HEK293 (cell line): Measurements from ENCODE around the gene EFNB1.

Source experiments
- CTCF ChIA-PET: fragments of 350-600 bp; formaldehyde crosslinking; extraction: SDS; loops from one replicate; lab custom pipeline; 2021; ENCODE audit warnings: antibody characterized with exemption; lab: Yijun Ruan, JAX
- POLR2A ChIA-PET: fragments of 300-600 bp; formaldehyde crosslinking; extraction: SDS; loops from one replicate; lab custom pipeline; 2020; ENCODE audit warnings: antibody characterized with exemption, inconsistent platforms; lab: Yijun Ruan, JAX
- H3K27ac ChIP-seq: fragments of 200-500 bp; sonication (Bioruptor generic); 2 replicates; pipeline ENCODE4 v1.5.1; 2014; ENCODE audit warnings: low read depth, low read length, control low read depth, inconsistent platforms; ENCODE audit errors: extremely low read depth
- H3K36me3 ChIP-seq, 2 experiments: fragments of 200-500 bp in 1 of 2; sonication (Bioruptor generic) in 1 of 2; 1 replicate in 1 of 2; 2 replicates in 1 of 2; pipeline ENCODE4 v1.5.1; 2014 to 2017; ENCODE audit warnings: inconsistent platforms in 2 of 2, low read length in 2 of 2; ENCODE audit not compliant: control insufficient read depth in 2 of 2, insufficient read depth in 1 of 2
- H3K4me1 ChIP-seq: fragments of 200-500 bp; sonication (Bioruptor generic); 2 replicates; pipeline ENCODE4 v1.5.1; 2014; ENCODE audit warnings: mild to moderate bottlenecking, low read length, inconsistent platforms; ENCODE audit not compliant: control insufficient read depth, insufficient read depth
- H3K4me3 ChIP-seq: 2 replicates; pipeline ENCODE4 v1.5.1; 2011; ENCODE audit warnings: low read depth, mild to moderate bottlenecking, control low read depth, low read length, moderate library complexity
- H3K9me3 ChIP-seq: fragments of 200-500 bp; sonication (Bioruptor generic); 2 replicates; pipeline ENCODE4 v1.5.1; 2014; ENCODE audit warnings: low read depth, low read length, inconsistent platforms; ENCODE audit not compliant: control insufficient read depth, insufficient read depth
- AEBP2 ChIP-seq: fragments of 450-650 bp; formaldehyde crosslinking; IDR thresholded peaks from 2 replicates; pipeline ENCODE4 v1.5.1; 2016; ENCODE audit warnings: missing biosample characterization, missing genetic modification characterization, borderline replicate concordance
- BCL11B ChIP-seq: fragments of 450-650 bp; formaldehyde crosslinking; IDR thresholded peaks from 2 replicates; pipeline ENCODE4 v1.5.1; 2016; ENCODE audit warnings: low read depth, missing biosample characterization, missing genetic modification characterization
- KLF16 ChIP-seq: fragments of 450-650 bp; formaldehyde crosslinking; IDR thresholded peaks from 2 replicates; pipeline ENCODE4 v1.5.1; 2017; ENCODE audit warnings: missing biosample characterization, missing genetic modification characterization
- OVOL3 ChIP-seq: fragments of 450-650 bp; formaldehyde crosslinking; IDR thresholded peaks from 2 replicates; pipeline ENCODE4 v1.5.1; 2016; ENCODE audit warnings: missing biosample characterization, missing genetic modification characterization
- REPIN1 ChIP-seq: fragments of 450-650 bp; formaldehyde crosslinking; IDR thresholded peaks from 2 replicates; pipeline ENCODE4 v1.5.1; 2017; ENCODE audit warnings: missing biosample characterization, missing genetic modification characterization, low read depth
- SETDB1 ChIP-seq: IDR thresholded peaks from one replicate; pipeline ENCODE4 v1.6.1; 2017; ENCODE audit warnings: mild to moderate bottlenecking, low read length, moderate library complexity, mixed read lengths; ENCODE audit not compliant: insufficient read length
- ZBTB17 ChIP-seq: fragments of 450-650 bp; formaldehyde crosslinking; IDR thresholded peaks from 2 replicates; pipeline ENCODE4 v1.5.1; 2016; ENCODE audit warnings: missing biosample characterization, missing genetic modification characterization
- ZBTB7A ChIP-seq: fragments of 450-650 bp; formaldehyde crosslinking; IDR thresholded peaks from 2 replicates; pipeline ENCODE4 v1.5.1; 2016; ENCODE audit warnings: low read depth, missing biosample characterization, missing genetic modification characterization
- ZNF146 ChIP-seq: fragments of 450-650 bp; formaldehyde crosslinking; IDR thresholded peaks from 2 replicates; pipeline ENCODE4 v1.5.1; 2016; ENCODE audit warnings: missing biosample characterization, missing genetic modification characterization
- ZNF148 ChIP-seq: fragments of 450-650 bp; formaldehyde crosslinking; IDR thresholded peaks from 2 replicates; pipeline ENCODE4 v1.5.0; 2017; ENCODE audit warnings: missing biosample characterization, missing genetic modification characterization, borderline replicate concordance
- ZNF157 ChIP-seq: fragments of 450-650 bp; formaldehyde crosslinking; IDR thresholded peaks from 2 replicates; pipeline ENCODE4 v1.5.1; 2016; ENCODE audit warnings: missing biosample characterization, missing genetic modification characterization
- ZNF211 ChIP-seq: fragments of 450-650 bp; formaldehyde crosslinking; IDR thresholded peaks from 2 replicates; pipeline ENCODE4 v1.5.1; 2016; ENCODE audit warnings: low read depth, missing biosample characterization, missing genetic modification characterization
- ZNF350 ChIP-seq: fragments of 450-650 bp; formaldehyde crosslinking; IDR thresholded peaks from 2 replicates; pipeline ENCODE4 v1.5.0; 2017; ENCODE audit warnings: missing biosample characterization, mild to moderate bottlenecking, missing genetic modification characterization
- ZNF555 ChIP-seq: fragments of 450-650 bp; formaldehyde crosslinking; conservative IDR thresholded peaks from 2 replicates; pipeline ENCODE4 v1.5.1; 2017; ENCODE audit warnings: missing biosample characterization, mild to moderate bottlenecking, missing genetic modification characterization, inconsistent platforms
- TF ChIP-seq, protein P1 (sequence below): fragments of 450-650 bp; IDR thresholded peaks from 2 replicates; pipeline ENCODE4 v1.5.1; 2018; ENCODE audit warnings: missing biosample characterization, missing genetic modification characterization
- TF ChIP-seq, protein P2 (sequence below): fragments of 450-650 bp; formaldehyde crosslinking; IDR thresholded peaks from 2 replicates; pipeline ENCODE4 v1.5.1; 2017; ENCODE audit warnings: missing biosample characterization, missing genetic modification characterization
- TF ChIP-seq, protein P3 (sequence below): fragments of 450-650 bp; formaldehyde crosslinking; IDR thresholded peaks from 2 replicates; pipeline ENCODE4 v1.5.1; 2016; ENCODE audit warnings: missing biosample characterization, missing genetic modification characterization

EFNB1 gene

GRCh38 chrX:68842351-68842750 lies 13.5 kb downstream of the EFNB1 start:
- H3K36me3 ChIP-seq = peaks cover 0 to 57% of the 10 kb centered on the region in 2 experiments; a peak in 2 of 3 replicates
- ChIA-PET POLR2A (interaction anchor here (2.3 kb wide), 1 partner anchor 14 kb away, joined by 8 read pairs; the partner anchor contains the start of gene EFNB1), CTCF (interaction anchor here (1.3 kb wide), 1 partner anchor 15 kb away, joined by 3 read pairs; no protein-coding TSS in a partner anchor)
- H3K4me3 ChIP-seq = no peak overlapping the region
- no peaks in the 10 kb centered on the region for H3K9me3 ChIP-seq
- no peaks in the 10 kb centered on the region for H3K4me1 ChIP-seq
- TF ChIP-seq, protein P1, sequence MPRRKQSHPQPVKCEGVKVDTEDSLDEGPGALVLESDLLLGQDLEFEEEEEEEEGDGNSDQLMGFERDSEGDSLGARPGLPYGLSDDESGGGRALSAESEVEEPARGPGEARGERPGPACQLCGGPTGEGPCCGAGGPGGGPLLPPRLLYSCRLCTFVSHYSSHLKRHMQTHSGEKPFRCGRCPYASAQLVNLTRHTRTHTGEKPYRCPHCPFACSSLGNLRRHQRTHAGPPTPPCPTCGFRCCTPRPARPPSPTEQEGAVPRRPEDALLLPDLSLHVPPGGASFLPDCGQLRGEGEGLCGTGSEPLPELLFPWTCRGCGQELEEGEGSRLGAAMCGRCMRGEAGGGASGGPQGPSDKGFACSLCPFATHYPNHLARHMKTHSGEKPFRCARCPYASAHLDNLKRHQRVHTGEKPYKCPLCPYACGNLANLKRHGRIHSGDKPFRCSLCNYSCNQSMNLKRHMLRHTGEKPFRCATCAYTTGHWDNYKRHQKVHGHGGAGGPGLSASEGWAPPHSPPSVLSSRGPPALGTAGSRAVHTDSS = no peak
- no peak for TF ChIP-seq AEBP2 (tag by site-specific recombination)
- no peak for TF ChIP-seq ZNF148 (tag by site-specific recombination)
- no peak for TF ChIP-seq REPIN1 (tag by site-specific recombination)
- no peak for TF ChIP-seq ZNF157 (tag by site-specific recombination)
- TF ChIP-seq KLF16 (tag by site-specific recombination) = no peak
- no peak for TF ChIP-seq SETDB1
- no peak for TF ChIP-seq ZBTB17 (tag by site-specific recombination)
- no peak for TF ChIP-seq ZBTB7A (tag by site-specific recombination)
- no peak for TF ChIP-seq ZNF146 (tag by site-specific recombination)
- no peak for TF ChIP-seq BCL11B (tag by site-specific recombination)
- TF ChIP-seq, protein P2, sequence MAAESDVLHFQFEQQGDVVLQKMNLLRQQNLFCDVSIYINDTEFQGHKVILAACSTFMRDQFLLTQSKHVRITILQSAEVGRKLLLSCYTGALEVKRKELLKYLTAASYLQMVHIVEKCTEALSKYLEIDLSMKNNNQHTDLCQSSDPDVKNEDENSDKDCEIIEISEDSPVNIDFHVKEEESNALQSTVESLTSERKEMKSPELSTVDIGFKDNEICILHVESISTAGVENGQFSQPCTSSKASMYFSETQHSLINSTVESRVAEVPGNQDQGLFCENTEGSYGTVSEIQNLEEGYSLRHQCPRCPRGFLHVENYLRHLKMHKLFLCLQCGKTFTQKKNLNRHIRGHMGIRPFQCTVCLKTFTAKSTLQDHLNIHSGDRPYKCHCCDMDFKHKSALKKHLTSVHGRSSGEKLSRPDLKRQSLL (tag by site-specific recombination) = no peak
- no peak for TF ChIP-seq OVOL3 (tag by site-specific recombination)
- TF ChIP-seq, protein P3, sequence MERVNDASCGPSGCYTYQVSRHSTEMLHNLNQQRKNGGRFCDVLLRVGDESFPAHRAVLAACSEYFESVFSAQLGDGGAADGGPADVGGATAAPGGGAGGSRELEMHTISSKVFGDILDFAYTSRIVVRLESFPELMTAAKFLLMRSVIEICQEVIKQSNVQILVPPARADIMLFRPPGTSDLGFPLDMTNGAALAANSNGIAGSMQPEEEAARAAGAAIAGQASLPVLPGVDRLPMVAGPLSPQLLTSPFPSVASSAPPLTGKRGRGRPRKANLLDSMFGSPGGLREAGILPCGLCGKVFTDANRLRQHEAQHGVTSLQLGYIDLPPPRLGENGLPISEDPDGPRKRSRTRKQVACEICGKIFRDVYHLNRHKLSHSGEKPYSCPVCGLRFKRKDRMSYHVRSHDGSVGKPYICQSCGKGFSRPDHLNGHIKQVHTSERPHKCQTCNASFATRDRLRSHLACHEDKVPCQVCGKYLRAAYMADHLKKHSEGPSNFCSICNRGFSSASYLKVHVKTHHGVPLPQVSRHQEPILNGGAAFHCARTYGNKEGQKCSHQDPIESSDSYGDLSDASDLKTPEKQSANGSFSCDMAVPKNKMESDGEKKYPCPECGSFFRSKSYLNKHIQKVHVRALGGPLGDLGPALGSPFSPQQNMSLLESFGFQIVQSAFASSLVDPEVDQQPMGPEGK (tag by site-specific recombination) = no peak
- TF ChIP-seq ZNF211 (tag by site-specific recombination) = no peak
- TF ChIP-seq ZNF350 (tag by site-specific recombination) = no peak
- TF ChIP-seq ZNF555 (tag by site-specific recombination) = no peak
- no peak overlapping the region for H3K27ac ChIP-seq
